ENCODE data around the gene CCDC92.
"Not testable (repeated sequence)": the region's sequence is repeated elsewhere in the genome, so short reads cannot be mapped to it uniquely, and the experiment has no call there.

- TF ChIP-seq, protein P1, sequence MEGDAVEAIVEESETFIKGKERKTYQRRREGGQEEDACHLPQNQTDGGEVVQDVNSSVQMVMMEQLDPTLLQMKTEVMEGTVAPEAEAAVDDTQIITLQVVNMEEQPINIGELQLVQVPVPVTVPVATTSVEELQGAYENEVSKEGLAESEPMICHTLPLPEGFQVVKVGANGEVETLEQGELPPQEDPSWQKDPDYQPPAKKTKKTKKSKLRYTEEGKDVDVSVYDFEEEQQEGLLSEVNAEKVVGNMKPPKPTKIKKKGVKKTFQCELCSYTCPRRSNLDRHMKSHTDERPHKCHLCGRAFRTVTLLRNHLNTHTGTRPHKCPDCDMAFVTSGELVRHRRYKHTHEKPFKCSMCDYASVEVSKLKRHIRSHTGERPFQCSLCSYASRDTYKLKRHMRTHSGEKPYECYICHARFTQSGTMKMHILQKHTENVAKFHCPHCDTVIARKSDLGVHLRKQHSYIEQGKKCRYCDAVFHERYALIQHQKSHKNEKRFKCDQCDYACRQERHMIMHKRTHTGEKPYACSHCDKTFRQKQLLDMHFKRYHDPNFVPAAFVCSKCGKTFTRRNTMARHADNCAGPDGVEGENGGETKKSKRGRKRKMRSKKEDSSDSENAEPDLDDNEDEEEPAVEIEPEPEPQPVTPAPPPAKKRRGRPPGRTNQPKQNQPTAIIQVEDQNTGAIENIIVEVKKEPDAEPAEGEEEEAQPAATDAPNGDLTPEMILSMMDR (IDR thresholded peaks at IDR 0.05; ENCODE audit: low read length) = not testable (repeated sequence)
- not testable (repeated sequence) for TF ChIP-seq EZH2 (optimal IDR thresholded peaks at IDR 0.05; ENCODE audit: low read depth, low read length); EZH2phosphoT487 (IDR thresholded peaks at IDR 0.05; ENCODE audit: low read length)
Observed at GRCh38 chr12:123947531-123947930, 25.1 kb downstream of the CCDC92 start.
